ENCODE results near the gene CSRNP3.

DNA sequence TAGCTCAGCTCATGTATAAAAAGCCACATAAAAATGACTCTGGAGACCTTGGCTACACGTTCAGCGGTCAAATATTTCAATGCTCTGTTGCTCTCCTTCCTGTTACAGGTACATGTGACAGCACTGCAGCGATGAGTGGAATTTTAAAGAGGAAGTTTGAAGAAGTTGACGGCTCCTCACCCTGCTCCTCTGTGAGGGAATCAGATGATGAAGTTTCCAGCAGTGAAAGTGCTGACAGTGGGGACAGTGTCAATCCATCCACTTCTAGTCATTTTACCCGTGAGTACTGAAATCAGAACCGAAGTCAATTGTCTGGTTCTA is 125.4 kb downstream of the CSRNP3 start:
- TF ChIP-seq, protein P1, sequence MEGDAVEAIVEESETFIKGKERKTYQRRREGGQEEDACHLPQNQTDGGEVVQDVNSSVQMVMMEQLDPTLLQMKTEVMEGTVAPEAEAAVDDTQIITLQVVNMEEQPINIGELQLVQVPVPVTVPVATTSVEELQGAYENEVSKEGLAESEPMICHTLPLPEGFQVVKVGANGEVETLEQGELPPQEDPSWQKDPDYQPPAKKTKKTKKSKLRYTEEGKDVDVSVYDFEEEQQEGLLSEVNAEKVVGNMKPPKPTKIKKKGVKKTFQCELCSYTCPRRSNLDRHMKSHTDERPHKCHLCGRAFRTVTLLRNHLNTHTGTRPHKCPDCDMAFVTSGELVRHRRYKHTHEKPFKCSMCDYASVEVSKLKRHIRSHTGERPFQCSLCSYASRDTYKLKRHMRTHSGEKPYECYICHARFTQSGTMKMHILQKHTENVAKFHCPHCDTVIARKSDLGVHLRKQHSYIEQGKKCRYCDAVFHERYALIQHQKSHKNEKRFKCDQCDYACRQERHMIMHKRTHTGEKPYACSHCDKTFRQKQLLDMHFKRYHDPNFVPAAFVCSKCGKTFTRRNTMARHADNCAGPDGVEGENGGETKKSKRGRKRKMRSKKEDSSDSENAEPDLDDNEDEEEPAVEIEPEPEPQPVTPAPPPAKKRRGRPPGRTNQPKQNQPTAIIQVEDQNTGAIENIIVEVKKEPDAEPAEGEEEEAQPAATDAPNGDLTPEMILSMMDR (IDR thresholded peaks at IDR 0.05): no peak
- TF ChIP-seq EP300 (IDR thresholded peaks at IDR 0.05) (no peak), POLR2AphosphoS5 (IDR thresholded peaks at IDR 0.05) (no peak)

All from sigmoid colon (tissue), 4 donors.